Spleen (tissue), 11 donors: ENCODE results near the gene GET4. TPM values are rescaled to one million over a fixed set of nuclear protein-coding genes. Genes with fewer than 3 reads are reported as not detected.

Experiments
- DNase-seq: peaks from one replicate; pipeline ENCODE4 v3.0.0-alpha.2; 2020
- H3K27ac ChIP-seq, 8 donors: fragments of 200-600 bp; sonication (generic) in 7 of 8; 1 replicate in 4 of 8; 2 replicates in 4 of 8; pipeline versions ENCODE4 v1.5.0 to v1.8.0; 2016 to 2021; ENCODE audit warnings: inconsistent platforms in 4 of 8, mild to moderate bottlenecking in 4 of 8, moderate library complexity in 1 of 8
- H3K27me3 ChIP-seq, 7 donors: fragments of 200-600 bp; sonication (generic) in 6 of 7; replicated peaks in 1 of 7; 1 replicate in 4 of 7; 2 replicates in 3 of 7; pipeline versions ENCODE4 v1.5.0 to v1.8.0; 2016 to 2021; ENCODE audit warnings: inconsistent platforms in 3 of 7, mild to moderate bottlenecking in 1 of 7
- H3K36me3 ChIP-seq, 6 donors: fragments of 200-600 bp; sonication (generic) in 5 of 6; 1 replicate in 4 of 6; 2 replicates in 2 of 6; pipeline versions ENCODE4 v1.5.0 to v1.8.0; 2016 to 2021; ENCODE audit warnings: inconsistent platforms in 2 of 6
- H3K4me1 ChIP-seq, 6 donors: fragments of 200-600 bp; sonication (generic) in 5 of 6; 1 replicate in 3 of 6; 2 replicates in 3 of 6; pipeline versions ENCODE4 v1.5.0 to v1.8.0; 2016 to 2021; ENCODE audit warnings: inconsistent platforms in 3 of 6
- H3K4me3 ChIP-seq, 8 donors: fragments of 200-600 bp; sonication (generic) in 7 of 8; 1 replicate in 4 of 8; 2 replicates in 4 of 8; pipeline versions ENCODE4 v1.5.0 to v1.8.0; 2016 to 2021; ENCODE audit warnings: inconsistent platforms in 4 of 8, mild to moderate bottlenecking in 4 of 8, moderate library complexity in 2 of 8
- H3K9me3 ChIP-seq, 8 donors: fragments of 200-600 bp; sonication (generic) in 7 of 8; 1 replicate in 4 of 8; 2 replicates in 4 of 8; pipeline versions ENCODE4 v1.5.0 to v1.8.0; 2016 to 2021; ENCODE audit warnings: inconsistent platforms in 4 of 8
- POLR2A ChIP-seq, 3 donors: fragments of 450-650 bp; IDR thresholded peaks; one replicate each; pipeline ENCODE4 v1.5.1; 2017; ENCODE audit warnings: antibody characterized with exemption in 3 of 3, mild to moderate bottlenecking in 1 of 3
- POLR2AphosphoS5 ChIP-seq, 3 donors: sonication (generic); formaldehyde crosslinking; IDR thresholded peaks; one replicate each; pipeline ENCODE4 v1.5.1; 2017; ENCODE audit warnings: antibody characterized with exemption in 3 of 3
- WGBS, 5 donors: extraction: QIAGEN DNeasy Blood & Tissue Kit in 3 of 5; methylation state at CpG; one replicate each; pipeline versions ENCODE4 v1.1.5 to v1.1.7; 2013 to 2018; 5-methylcytosine and 5-hydroxymethylcytosine counted together
- intact Hi-C: fragments of 100-400 bp; cut with DNase I; formaldehyde crosslinking; loops from one replicate; pipeline ENCODE4 v1.15.0; 2023; ENCODE audit warnings: low total_unique reads
- polyA plus RNA-seq, 3 donors: library from polyadenylated mRNA; stranded (reverse); fragments of 200-250 nt; gene quantifications; one replicate each; pipeline ENCODE4 v1.2.1, GENCODE V29; 2013
- total RNA-seq, 7 donors: library from RNA; depleted of rRNA in 3 of 7; stranded (reverse); fragments of >200 nt in 3 of 7; fragmentation: NEBNext Ultra II Directional in 4 of 7; extraction: Animal tissue kit (Norgen Biotek cat#: 25700) in 4 of 7; gene quantifications; one replicate each; pipeline versions ENCODE4 v1.1.0 to v1.2.1, GENCODE V29; 2016 to 2021
- TF ChIP-seq, protein P1 (sequence below), 11 experiments: fragments of 200-600 bp in 7 of 11; fragments of 450-650 bp in 4 of 11; sonication (generic) in 4 of 11; IDR thresholded peaks in 8 of 11; conservative IDR thresholded peaks in 3 of 11; 1 replicate in 7 of 11; 2 replicates in 4 of 11; pipeline versions ENCODE4 v1.4.0 to v1.8.0; 2016 to 2021; ENCODE audit warnings: antibody characterized with exemption in 11 of 11, inconsistent platforms in 4 of 11, mild to moderate bottlenecking in 1 of 11
- donor health status: healthy with polysubstance abuse.
- donor health status: DM: no; HTN: no; CAD: no; lungs with moderate emphysema.
- donor health status: DM: no; HTN: no; CAD: no.
- donor health status: Bipolar disorder and iron deficiency.
- donor health status: healthy.
- donor health status: DM: no; HTN: no; CAD: no.
- donor health status: DM: yes; HTN: yes; CAD: no.

GET4 gene
- total and polyA plus RNA-seq, 10 donors, result 25.4 to 63.0 (median 36.1) TPM

- intact Hi-C loops, result loop anchor here (10.0 kb wide), 1 partner anchor 51 kb away; no protein-coding TSS in a partner anchor
- Histone ChIP-seq H3K27me3 (no peaks in the 10 kb centered on the region), H3K4me1 (peaks cover 21 to 60% (median 46%) of the 10 kb centered on the region in 6 donors), H3K9me3 (no peaks in the 10 kb centered on the region), H3K27ac (peak overlapping the region in 7 of 8 donors; percentile 13 to 82 (median 35)), H3K36me3 (peaks cover 0 to 54% (median 24%) of the 10 kb centered on the region in 6 donors), H3K4me3 (no peak overlapping the region)
- peak; percentile 76 for DNase-seq
- TF ChIP-seq, protein P1, sequence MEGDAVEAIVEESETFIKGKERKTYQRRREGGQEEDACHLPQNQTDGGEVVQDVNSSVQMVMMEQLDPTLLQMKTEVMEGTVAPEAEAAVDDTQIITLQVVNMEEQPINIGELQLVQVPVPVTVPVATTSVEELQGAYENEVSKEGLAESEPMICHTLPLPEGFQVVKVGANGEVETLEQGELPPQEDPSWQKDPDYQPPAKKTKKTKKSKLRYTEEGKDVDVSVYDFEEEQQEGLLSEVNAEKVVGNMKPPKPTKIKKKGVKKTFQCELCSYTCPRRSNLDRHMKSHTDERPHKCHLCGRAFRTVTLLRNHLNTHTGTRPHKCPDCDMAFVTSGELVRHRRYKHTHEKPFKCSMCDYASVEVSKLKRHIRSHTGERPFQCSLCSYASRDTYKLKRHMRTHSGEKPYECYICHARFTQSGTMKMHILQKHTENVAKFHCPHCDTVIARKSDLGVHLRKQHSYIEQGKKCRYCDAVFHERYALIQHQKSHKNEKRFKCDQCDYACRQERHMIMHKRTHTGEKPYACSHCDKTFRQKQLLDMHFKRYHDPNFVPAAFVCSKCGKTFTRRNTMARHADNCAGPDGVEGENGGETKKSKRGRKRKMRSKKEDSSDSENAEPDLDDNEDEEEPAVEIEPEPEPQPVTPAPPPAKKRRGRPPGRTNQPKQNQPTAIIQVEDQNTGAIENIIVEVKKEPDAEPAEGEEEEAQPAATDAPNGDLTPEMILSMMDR (IDR thresholded peaks at IDR 0.05 in 8 of 11, conservative IDR thresholded peaks at IDR 0.05 in 3 of 11), result no peak
- TF ChIP-seq POLR2A (IDR thresholded peaks at IDR 0.05), result no peak
- TF ChIP-seq POLR2AphosphoS5 (IDR thresholded peaks at IDR 0.05), result peak in 1 of 3 donors; percentile 38
- WGBS, 5 donors, result 61 to 74% (median 65%) methylated on average over 27 of the region's 27 CpGs
Observed at GRCh38 chr7:835485-836401, 40.6 kb upstream of the GET4 start.

DNA sequence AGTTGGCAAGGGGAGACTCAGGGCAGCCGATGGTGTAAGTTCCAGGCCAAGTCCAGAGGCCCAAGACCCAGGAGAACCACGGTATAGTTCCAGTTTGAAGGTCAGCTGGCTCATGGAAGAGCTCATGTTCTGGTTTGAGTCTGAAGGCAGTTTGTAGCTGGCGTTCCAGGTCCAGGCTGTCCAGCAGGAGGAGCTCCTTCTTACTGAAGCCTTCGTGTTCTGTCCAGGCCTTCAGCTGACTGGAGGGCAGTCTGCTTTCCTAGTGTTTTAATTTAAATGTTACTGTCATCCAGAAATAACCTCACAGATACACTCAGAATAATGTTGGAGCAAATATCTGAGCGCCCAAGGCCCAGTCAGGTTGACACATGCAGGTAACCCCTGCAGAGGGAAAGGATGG lies 39.9 kb upstream of the GET4 start:
- Histone ChIP-seq H3K27me3 (no peaks in the 10 kb centered on the region), H3K27ac (peak overlapping the region in 7 of 8 donors; percentile 13 to 82 (median 35)), H3K9me3 (no peaks in the 10 kb centered on the region), H3K4me1 (peaks cover 19 to 53% (median 40%) of the 10 kb centered on the region in 6 donors), H3K36me3 (peaks cover 0 to 59% (median 24%) of the 10 kb centered on the region in 6 donors), H3K4me3 (no peak overlapping the region)
- WGBS, 5 donors, result 69 to 87% (median 77%) methylated on average over 5 of the region's 5 CpGs
- TF ChIP-seq, protein P1 (IDR thresholded peaks at IDR 0.05 in 8 of 11, conservative IDR thresholded peaks at IDR 0.05 in 3 of 11), result peak in 5 of 11 experiments; percentile 10 to 40 (median 38)
- no peak for TF ChIP-seq POLR2AphosphoS5 (IDR thresholded peaks at IDR 0.05)
- no peak for DNase-seq
- intact Hi-C loops, result loop anchor here (10.0 kb wide), 1 partner anchor 52 kb away; no protein-coding TSS in a partner anchor

DNA sequence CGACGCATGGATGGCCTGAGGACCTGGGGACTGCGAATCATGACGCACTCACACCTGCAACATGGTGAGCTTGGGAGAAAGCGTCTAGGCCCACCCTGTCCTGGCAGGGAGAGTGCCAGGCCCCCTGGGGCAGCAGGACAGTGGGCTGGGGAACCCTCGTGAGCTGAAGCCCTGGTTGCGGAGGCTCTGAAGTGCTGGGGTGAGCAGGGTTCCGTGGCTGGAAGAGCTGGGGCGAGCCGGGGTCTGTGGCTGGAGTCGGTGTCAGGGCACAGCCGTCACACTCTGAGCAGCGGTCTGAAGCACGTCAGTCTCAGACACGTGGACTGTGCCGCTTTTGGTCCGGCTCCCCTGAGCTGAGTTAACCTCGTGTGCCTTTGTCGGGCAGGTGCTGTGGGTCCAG lies 39.4 kb upstream of the GET4 start:
- H3K27me3 ChIP-seq, result no peaks in the 10 kb centered on the region
- TF ChIP-seq POLR2AphosphoS5 (IDR thresholded peaks at IDR 0.05) (peak in 1 of 3 donors; percentile 33), POLR2A (IDR thresholded peaks at IDR 0.05) (no peak)
- TF ChIP-seq, protein P1 (IDR thresholded peaks at IDR 0.05 in 8 of 11, conservative IDR thresholded peaks at IDR 0.05 in 3 of 11), result no peak
- intact Hi-C loops, result loop anchor here (10.0 kb wide), 1 partner anchor 52 kb away; no protein-coding TSS in a partner anchor
- 92 to 96% (median 94%) methylated on average over 19 of the region's 19 CpGs for WGBS, 5 donors
- peak; percentile 56 for DNase-seq
- no peaks in the 10 kb centered on the region for H3K9me3 ChIP-seq
- peaks cover 0 to 65% (median 29%) of the 10 kb centered on the region in 6 donors for H3K36me3 ChIP-seq
- H3K4me1 ChIP-seq, result peaks cover 13 to 47% (median 34%) of the 10 kb centered on the region in 6 donors
- H3K4me3 ChIP-seq, result no peak overlapping the region
- peak overlapping the region in 4 of 8 donors; percentile 17 to 82 (median 52) for H3K27ac ChIP-seq
